Neural cell (in vitro differentiated cells): ENCODE measurements around the gene LHFPL2.

ENCODE experiments used
- EZH2 ChIP-seq: fragments of 200-600, 300-800 bp; shearing (Covaris generic), sonication (generic); IDR thresholded peaks from 2 replicates; pipeline ENCODE4 v1.6.1; 2014; ENCODE audit warnings: antibody characterized with exemption, low read length, borderline replicate concordance, mild to moderate bottlenecking; ENCODE audit not compliant: insufficient read depth, poor library complexity, severe bottlenecking
- MXI1 ChIP-seq: fragments of 450-650 bp; conservative IDR thresholded peaks from 2 replicates; pipeline ENCODE4 v1.6.1; 2014; ENCODE audit warnings: antibody characterized with exemption, mild to moderate bottlenecking; ENCODE audit not compliant: poor library complexity, severe bottlenecking
- SMC3 ChIP-seq: fragments of 450-650 bp; conservative IDR thresholded peaks from 2 replicates; pipeline ENCODE4 v1.6.1; 2014; ENCODE audit warnings: antibody characterized with exemption, mild to moderate bottlenecking, moderate library complexity; ENCODE audit not compliant: poor library complexity
- TF ChIP-seq, protein P1 (sequence below): fragments of 450-650 bp; IDR thresholded peaks from 2 replicates; pipeline ENCODE4 v1.5.1; 2014; ENCODE audit warnings: antibody characterized with exemption, mild to moderate bottlenecking, moderate library complexity; ENCODE audit not compliant: poor library complexity, severe bottlenecking
- TF ChIP-seq, protein P2 (sequence below): IDR thresholded peaks from 2 replicates; pipeline ENCODE4 v1.6.1; 2012; ENCODE audit warnings: borderline replicate concordance

DNA sequence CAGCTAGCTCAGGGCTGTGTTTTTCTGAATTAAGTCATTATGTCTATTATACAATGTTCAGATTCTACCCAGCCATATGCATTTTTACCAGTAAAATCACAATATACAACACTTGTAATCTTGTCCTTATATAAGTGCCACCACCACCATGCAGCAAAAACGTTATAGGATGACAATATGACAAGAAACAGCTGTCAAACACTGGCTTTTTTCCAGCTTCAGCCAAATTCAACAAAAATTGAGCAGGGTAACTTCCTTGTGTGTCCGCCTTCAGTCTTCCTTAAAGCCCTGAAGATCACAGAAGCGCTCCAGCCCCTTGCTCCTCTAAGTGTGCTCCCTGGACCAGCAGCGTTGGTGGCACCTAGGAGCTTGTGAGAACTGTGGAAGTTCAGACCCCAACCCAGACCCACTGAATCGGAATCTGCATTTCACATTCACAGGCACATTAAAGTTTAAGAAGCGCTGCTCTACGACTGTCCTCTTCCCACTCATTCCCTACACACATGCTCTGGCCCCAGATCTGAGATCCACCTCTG lies 111.8 kb downstream of the LHFPL2 start:
- TF ChIP-seq EZH2 (no peak), MXI1 (no peak), SMC3 (no peak)
- TF ChIP-seq, protein P1, sequence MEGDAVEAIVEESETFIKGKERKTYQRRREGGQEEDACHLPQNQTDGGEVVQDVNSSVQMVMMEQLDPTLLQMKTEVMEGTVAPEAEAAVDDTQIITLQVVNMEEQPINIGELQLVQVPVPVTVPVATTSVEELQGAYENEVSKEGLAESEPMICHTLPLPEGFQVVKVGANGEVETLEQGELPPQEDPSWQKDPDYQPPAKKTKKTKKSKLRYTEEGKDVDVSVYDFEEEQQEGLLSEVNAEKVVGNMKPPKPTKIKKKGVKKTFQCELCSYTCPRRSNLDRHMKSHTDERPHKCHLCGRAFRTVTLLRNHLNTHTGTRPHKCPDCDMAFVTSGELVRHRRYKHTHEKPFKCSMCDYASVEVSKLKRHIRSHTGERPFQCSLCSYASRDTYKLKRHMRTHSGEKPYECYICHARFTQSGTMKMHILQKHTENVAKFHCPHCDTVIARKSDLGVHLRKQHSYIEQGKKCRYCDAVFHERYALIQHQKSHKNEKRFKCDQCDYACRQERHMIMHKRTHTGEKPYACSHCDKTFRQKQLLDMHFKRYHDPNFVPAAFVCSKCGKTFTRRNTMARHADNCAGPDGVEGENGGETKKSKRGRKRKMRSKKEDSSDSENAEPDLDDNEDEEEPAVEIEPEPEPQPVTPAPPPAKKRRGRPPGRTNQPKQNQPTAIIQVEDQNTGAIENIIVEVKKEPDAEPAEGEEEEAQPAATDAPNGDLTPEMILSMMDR = no peak
- TF ChIP-seq, protein P2, sequence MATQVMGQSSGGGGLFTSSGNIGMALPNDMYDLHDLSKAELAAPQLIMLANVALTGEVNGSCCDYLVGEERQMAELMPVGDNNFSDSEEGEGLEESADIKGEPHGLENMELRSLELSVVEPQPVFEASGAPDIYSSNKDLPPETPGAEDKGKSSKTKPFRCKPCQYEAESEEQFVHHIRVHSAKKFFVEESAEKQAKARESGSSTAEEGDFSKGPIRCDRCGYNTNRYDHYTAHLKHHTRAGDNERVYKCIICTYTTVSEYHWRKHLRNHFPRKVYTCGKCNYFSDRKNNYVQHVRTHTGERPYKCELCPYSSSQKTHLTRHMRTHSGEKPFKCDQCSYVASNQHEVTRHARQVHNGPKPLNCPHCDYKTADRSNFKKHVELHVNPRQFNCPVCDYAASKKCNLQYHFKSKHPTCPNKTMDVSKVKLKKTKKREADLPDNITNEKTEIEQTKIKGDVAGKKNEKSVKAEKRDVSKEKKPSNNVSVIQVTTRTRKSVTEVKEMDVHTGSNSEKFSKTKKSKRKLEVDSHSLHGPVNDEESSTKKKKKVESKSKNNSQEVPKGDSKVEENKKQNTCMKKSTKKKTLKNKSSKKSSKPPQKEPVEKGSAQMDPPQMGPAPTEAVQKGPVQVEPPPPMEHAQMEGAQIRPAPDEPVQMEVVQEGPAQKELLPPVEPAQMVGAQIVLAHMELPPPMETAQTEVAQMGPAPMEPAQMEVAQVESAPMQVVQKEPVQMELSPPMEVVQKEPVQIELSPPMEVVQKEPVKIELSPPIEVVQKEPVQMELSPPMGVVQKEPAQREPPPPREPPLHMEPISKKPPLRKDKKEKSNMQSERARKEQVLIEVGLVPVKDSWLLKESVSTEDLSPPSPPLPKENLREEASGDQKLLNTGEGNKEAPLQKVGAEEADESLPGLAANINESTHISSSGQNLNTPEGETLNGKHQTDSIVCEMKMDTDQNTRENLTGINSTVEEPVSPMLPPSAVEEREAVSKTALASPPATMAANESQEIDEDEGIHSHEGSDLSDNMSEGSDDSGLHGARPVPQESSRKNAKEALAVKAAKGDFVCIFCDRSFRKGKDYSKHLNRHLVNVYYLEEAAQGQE = no peak
